ENCODE measurements around the gene MYL10. TPM values are rescaled to one million over a fixed set of nuclear protein-coding genes. Genes with fewer than 3 reads are reported as not detected.
"Not testable (repeated sequence)": the region's sequence is repeated elsewhere in the genome, so short reads cannot be mapped to it uniquely, and the experiment has no call there.

Gene MYL10
- total RNA-seq, 1 experiment from 2014 or later, result 0.30 TPM

GRCh38 chr7:101606498-101606923, 22.6 kb downstream of the MYL10 start:
- POLR2A ChIA-PET (ENCODE audit: low non-redundant PET), result no interaction called here
- no TSS peak for BruUV-seq (replicated peaks)
- intact Hi-C loops (cut with micrococcal nuclease; ENCODE audit: unreplicated experiment), result loop anchor here (10.0 kb wide), 1 partner anchor 208 kb away; the partner anchor contains the start of gene CUX1

GRCh38 chr7:101605611-101606497, 23.2 kb downstream of the MYL10 start:
- ChIA-PET CTCF (no interaction called here), POLR2A (ENCODE audit: low non-redundant PET) (no interaction called here)
- H3K4me1 ChIP-seq (ENCODE audit: insufficient read depth, low read length, poor library complexity, severe bottlenecking), result peaks cover 3% of the 10 kb centered on the region
- TF ChIP-seq CTCF (conservative IDR thresholded peaks at IDR 0.05; ENCODE audit: low read depth, low read length) (no peak), EZH2 (IDR thresholded peaks at IDR 0.05; ENCODE audit: borderline replicate concordance, low read depth, low read length, poor library complexity, severe bottlenecking) (no peak)
- H3K36me3 ChIP-seq (ENCODE audit: insufficient read depth, low read length, poor library complexity, severe bottlenecking), result no peaks in the 10 kb centered on the region
- no peak overlapping the region for H3K27ac ChIP-seq (ENCODE audit: low read depth, low read length, poor library complexity, severe bottlenecking)
- BruUV-seq (replicated peaks), result no TSS peak
- H3K27me3 ChIP-seq (replicated peaks; ENCODE audit: insufficient read depth, low read depth, low read length, poor library complexity), result no peaks in the 10 kb centered on the region
- intact Hi-C loops (cut with micrococcal nuclease; ENCODE audit: unreplicated experiment), result loop anchor here (10.0 kb wide), 1 partner anchor 209 kb away; the partner anchor contains the start of gene CUX1
- no peak overlapping the region for H3K4me3 ChIP-seq (ENCODE audit: low read depth, low read length, poor library complexity, severe bottlenecking)
- no peaks in the 10 kb centered on the region for H3K9me3 ChIP-seq (ENCODE audit: low read depth, low read length, poor library complexity, severe bottlenecking)
- DNase-seq (ENCODE audit: low spot score), result no peak

More at GRCh38 chr7:101606498-101606923, 22.6 kb downstream of the MYL10 start:
- CTCF ChIA-PET, result no interaction called here
- Histone ChIP-seq H3K4me1 (ENCODE audit: insufficient read depth, low read length, poor library complexity, severe bottlenecking) (peaks cover 3% of the 10 kb centered on the region), H3K36me3 (ENCODE audit: insufficient read depth, low read length, poor library complexity, severe bottlenecking) (no peaks in the 10 kb centered on the region), H3K9me3 (ENCODE audit: low read depth, low read length, poor library complexity, severe bottlenecking) (no peaks in the 10 kb centered on the region), H3K4me3 (ENCODE audit: low read depth, low read length, poor library complexity, severe bottlenecking) (no peak overlapping the region), H3K27me3 (replicated peaks; ENCODE audit: insufficient read depth, low read depth, low read length, poor library complexity) (no peaks in the 10 kb centered on the region), H3K27ac (ENCODE audit: low read depth, low read length, poor library complexity, severe bottlenecking) (no peak overlapping the region)
- no peak for TF ChIP-seq EZH2 (IDR thresholded peaks at IDR 0.05; ENCODE audit: borderline replicate concordance, low read depth, low read length, poor library complexity, severe bottlenecking)
- TF ChIP-seq CTCF (conservative IDR thresholded peaks at IDR 0.05; ENCODE audit: low read depth, low read length), result no peak
- DNase-seq (ENCODE audit: low spot score), result no peak

GRCh38 chr7:101604934-101605332, 24.2 kb downstream of the MYL10 start:
- H3K4me3 ChIP-seq (ENCODE audit: low read depth, low read length, poor library complexity, severe bottlenecking); H3K27ac ChIP-seq (ENCODE audit: low read depth, low read length, poor library complexity, severe bottlenecking); H3K36me3 ChIP-seq (ENCODE audit: insufficient read depth, low read length, poor library complexity, severe bottlenecking); H3K9me3 ChIP-seq (ENCODE audit: low read depth, low read length, poor library complexity, severe bottlenecking); H3K27me3 ChIP-seq (replicated peaks; ENCODE audit: insufficient read depth, low read depth, low read length, poor library complexity); H3K4me1 ChIP-seq (ENCODE audit: insufficient read depth, low read length, poor library complexity, severe bottlenecking); DNase-seq (ENCODE audit: low spot score); BruUV-seq (replicated peaks); POLR2A ChIA-PET (ENCODE audit: low non-redundant PET): not testable (repeated sequence)
- CTCF ChIA-PET, result interaction anchor here (0.6 to 0.7 kb wide), 2 partner anchors 190 to 330 kb away, joined by 3 to 4 read pairs; no protein-coding TSS in a partner anchor
- intact Hi-C loops (cut with micrococcal nuclease; ENCODE audit: unreplicated experiment), result loop anchor here (5.0 to 10.0 kb wide), 2 partner anchors 82 to 210 kb away; partner anchors contain the start of gene CUX1

Measured in A673 (cell line).